COLO668 (cell line): Measurements from ENCODE around the gene COL5A2.

Experiments
- DNase-seq: peaks from one replicate; lab custom pipeline; 2025; ENCODE audit not compliant: unreplicated experiment; lab: John Stamatoyannopoulos, UW

Gene COL5A2

GRCh38 chr2:189104934-189105333 lies 74.6 kb downstream of the COL5A2 start:
- no peak for DNase-seq

- no peak for DNase-seq
These were observed 76.8 kb downstream of the COL5A2 start for GRCh38 chr2:189102735-189103134.

- no peak for DNase-seq
These were observed 81.6 kb downstream of the COL5A2 start for GRCh38 chr2:189097934-189098333.

DNA sequence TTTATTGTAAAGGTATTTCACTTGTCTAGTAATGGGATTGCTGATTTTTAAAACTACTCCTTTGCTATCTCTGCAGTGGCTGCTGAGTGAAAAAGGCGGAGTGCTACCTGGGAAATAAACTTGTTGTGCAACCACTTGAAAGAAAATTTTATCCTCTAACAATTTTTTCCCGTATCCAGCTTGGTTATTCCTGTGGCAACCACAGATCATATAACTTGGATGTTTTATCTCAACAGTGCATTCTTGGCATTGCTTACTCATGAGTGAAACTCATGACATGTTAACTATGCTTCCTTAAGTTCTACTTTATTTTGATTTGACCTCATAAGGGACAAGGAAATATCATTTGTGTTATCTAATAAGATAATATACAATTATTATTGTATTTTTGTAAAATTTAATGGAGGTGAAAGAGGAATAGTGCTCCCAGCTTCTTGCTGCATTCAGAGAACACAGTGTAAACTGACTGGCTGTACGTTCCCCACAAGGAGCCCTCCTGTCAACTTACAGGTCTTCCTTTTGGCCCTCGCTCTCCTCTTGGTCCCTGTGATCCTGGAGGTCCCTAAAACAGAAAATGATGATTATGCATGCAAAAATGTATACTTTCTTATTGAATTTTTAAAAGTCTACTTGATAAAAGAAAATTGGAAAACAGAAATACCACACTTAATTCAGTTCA lies 82.7 kb downstream of the COL5A2 start:
- no peak for DNase-seq

- no peak for DNase-seq
These were observed 84.5 kb downstream of the COL5A2 start for GRCh38 chr2:189095101-189095500.

- no peak for DNase-seq
These were observed 86.6 kb downstream of the COL5A2 start for GRCh38 chr2:189092936-189093335.

DNA sequence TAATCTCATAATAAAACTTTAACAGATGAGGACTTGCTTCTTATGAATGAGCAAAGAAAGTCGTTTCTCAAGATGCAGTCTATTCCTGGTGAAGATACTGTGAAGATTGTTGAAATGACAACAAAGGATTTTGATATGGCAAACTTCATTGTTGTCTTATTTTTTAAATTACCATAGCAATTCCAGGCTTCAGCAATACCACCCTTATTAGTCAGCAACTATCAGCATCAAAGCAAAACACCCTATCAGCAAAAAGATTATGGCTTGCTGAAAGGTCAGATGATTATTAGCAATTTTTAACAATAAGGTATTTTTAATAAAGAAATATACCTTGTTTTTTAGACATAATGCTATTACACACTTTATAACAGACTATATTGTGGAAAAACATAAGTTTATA lies 88.3 kb downstream of the COL5A2 start:
- DNase-seq: no peak

DNA sequence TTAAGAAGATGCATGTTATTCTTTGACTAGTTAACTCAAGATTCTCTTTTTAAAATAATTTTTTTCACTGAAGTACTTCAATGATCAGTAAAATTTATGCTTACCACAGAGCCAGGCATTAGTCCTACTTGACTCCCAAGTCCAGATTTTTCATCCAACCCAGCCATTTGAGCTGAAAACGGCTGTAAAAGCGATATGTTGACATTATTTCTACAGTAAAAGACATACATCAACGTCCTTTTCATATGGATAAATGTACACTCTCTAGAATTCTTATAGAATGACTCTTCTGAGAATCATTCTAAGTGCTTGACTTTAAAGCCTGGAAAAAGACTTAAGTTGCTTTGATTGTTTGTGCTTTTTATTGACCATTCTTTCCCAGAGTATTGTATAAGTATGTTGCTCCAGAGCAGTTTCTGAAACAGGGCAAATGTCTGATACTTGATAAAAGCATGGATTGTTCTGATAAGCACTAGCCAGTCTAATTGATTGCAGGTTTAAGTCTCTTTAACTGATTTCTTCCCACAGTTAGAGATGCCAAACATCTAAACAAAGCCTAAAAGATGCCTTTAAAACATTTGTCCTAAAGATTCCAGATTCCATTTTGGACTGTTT lies 90.9 kb downstream of the COL5A2 start:
- DNase-seq: no peak

DNA sequence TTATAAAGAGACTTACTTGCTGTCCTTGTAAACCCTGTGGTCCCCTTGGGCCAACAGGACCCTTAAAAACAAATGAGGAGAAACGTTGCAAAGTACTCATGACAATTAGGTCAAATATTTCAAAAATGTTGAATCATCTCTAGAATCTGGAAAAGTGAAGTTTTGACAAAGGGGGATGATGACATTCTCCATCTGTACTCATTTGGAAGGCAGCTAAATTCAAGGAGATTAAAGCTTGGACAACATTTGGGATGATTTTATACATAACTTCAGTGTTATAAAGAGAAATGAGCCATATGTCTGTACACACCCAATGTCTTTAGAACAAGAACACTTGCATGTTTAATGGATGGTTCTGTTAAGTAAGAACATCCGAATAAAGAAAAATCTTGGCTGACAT lies 92.9 kb downstream of the COL5A2 start:
- DNase-seq: no peak

GRCh38 chr2:189086250-189086649 lies 93.3 kb downstream of the COL5A2 start:
- DNase-seq: no peak

- DNase-seq: no peak
These were observed 96.0 kb downstream of the COL5A2 start for GRCh38 chr2:189083606-189084005.

DNA sequence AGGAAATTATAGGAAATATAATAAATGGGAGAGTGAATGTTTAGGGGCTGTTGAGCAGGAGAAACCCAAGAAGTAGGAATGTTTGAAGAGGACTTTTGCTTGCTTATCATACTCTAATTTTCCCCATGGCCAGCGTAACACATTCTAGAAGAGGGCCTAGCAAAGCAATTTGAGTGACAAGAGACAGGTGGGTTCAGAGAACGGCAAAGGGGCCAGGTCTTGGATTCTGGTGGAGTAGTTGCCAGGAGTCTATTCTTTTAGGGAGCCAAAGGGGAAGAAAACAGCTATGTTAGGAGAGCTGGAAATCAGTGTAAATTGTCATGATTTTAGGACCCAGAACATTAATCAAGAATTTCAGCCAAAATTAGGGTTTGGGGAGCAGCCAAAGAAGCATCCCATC lies 96.5 kb downstream of the COL5A2 start:
- no peak for DNase-seq

- DNase-seq: no peak
These were observed 97.1 kb downstream of the COL5A2 start for GRCh38 chr2:189082376-189082975.

DNA sequence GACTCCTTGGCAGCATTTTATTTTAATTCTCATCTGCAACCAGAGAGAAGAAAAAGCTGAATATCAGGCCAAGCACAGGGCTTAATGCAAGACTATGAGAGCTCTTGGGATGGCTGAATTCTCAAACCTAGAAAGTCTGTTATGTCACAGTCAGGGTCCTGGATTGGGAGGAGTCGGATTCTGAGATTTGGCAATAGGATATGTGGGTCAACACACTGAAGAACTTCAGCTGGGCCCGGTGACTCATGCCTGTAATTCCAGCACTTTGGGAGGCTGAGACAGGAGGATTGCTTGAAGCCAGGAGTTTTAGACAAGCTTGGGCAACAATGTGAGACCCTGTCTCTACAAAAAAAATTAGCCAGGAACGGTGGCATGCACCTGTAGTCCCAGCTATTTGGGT lies 103.0 kb downstream of the COL5A2 start:
- no peak for DNase-seq

DNA sequence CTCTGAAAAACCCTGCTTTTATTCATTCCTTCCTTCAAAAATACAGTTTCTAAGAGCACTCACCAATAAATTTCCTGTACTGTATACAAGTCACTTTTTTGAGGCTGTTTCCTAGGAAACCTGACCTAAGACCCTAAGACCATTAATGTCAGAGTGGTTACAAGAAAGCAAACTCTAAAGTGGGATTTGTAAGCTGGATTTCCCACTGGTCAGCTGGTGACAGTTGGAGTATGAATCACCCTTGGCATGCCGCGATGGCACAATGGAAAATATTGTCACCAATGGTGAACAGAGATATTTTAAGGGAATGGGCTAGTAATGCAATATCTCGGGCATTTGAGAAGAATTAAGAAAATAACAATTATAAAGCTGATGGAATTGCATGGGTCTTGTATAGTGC lies 103.4 kb downstream of the COL5A2 start:
- no peak for DNase-seq

DNA sequence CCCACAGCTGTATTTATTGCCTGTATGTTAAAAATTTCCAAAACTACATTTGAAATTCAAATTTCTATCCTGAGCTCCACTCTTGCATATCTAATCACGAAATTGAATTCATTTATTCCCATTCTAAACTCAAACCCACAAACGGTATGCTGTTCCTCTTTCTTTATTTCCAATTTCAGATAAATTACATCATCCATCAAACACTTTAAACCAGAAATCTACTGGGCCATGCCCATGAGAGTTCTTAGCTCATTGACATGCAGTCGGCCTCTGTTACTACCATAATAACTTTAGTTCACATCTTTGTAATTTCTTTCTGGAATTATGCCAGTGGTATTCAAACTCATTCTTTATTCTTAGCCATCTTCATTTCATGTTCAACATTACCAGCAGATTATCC lies 105.1 kb downstream of the COL5A2 start:
- DNase-seq: no peak

- no peak for DNase-seq
These were observed 107.5 kb downstream of the COL5A2 start for GRCh38 chr2:189072036-189072435.

DNA sequence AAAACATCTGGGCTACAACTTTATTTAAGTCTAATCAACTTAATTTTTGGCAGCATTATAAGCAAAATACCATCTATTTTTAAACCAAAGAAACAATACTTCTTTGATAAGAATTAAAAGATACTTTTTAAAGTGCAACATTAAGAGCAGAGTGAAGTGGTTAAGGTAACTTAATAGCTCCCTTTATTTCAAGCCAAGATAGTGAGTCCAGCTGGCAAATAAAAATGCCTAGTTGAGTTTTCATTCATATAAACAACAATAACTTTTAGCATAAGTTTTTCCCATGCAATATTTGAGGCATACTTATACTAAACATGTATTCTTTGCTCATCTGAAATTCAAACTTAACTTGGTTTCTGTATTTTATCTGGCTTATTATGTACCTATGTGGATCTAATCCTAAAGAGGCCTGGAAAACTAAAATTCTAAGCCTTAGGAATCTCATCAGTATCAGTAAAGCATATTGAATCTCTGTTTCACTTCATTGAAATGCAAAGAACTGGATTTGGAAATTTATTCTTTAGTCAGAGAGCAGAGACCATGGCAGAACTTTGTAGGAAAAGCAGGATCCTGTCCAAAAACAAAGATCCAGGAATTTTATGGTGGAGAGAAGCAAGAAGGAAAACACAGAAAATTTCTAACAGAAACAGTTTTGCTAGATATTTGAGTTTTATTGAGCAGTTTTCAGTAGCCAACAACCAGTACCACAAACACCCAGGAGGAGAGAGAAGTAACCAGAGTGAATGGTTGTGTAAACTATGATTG lies 109.5 kb downstream of the COL5A2 start:
- DNase-seq: no peak

- no peak for DNase-seq
These were observed 113.5 kb downstream of the COL5A2 start for GRCh38 chr2:189066037-189066436.

DNA sequence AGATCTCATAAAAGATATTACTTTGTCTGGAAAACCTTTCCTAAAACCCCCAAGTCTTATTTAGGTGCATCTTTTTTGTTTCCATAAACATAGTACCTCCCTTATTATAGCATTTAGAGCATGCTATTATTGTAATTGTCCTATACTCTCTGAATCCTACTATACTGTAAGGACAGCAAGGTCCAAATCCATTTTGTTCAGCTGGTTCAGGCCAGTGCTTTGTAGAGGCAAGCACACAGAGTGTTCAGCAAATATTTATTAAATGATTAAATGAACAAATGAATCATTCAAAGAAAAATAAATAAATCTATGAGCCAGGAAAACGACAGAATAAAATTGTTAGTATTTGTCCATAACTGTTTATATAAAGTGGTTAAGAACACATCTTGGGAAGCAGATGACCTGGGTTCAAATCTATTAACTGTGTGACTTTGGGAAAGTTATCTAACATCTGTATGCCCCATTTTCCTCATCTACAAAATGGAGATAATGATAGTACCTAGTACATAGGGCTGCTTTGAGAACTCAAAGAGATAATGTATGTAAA lies 119.4 kb downstream of the COL5A2 start:
- DNase-seq: no peak

- DNase-seq: no peak
These were observed 122.2 kb downstream of the COL5A2 start for GRCh38 chr2:189057316-189057715.
